CD4-positive, alpha-beta T cell (primary cell): Measurements from ENCODE around the gene CLCN1. TPM values are rescaled to one million over a fixed set of nuclear protein-coding genes. Genes with fewer than 3 reads are reported as not detected.
A peak's percentile ranks its signal among the peaks of the same experiment; 100 is the strongest.

ENCODE experiments used
- ATAC-seq: fragments of 200-7000 bp; cut with Tn5 transposase; one replicate; pipeline ENCODE4 v1.10.0; 2022; ENCODE audit warnings: mild to moderate bottlenecking; ENCODE audit not compliant: poor library complexity
- CTCF ChIA-PET: fragments of 350-600 bp; sonication (Branson Sonifier 250); formaldehyde crosslinking; loops from one replicate; lab custom pipeline; 2021; ENCODE audit warnings: antibody characterized with exemption, inconsistent platforms; lab: Charles Lee
- POLR2A ChIA-PET: fragments of 350-600 bp; sonication (Branson Sonifier 250); formaldehyde crosslinking; loops from one replicate; lab custom pipeline; 2021; ENCODE audit warnings: antibody characterized with exemption, inconsistent platforms; lab: Charles Lee
- DNase-seq, 14 experiments: peaks; one replicate each; pipeline ENCODE4 v3.0.0-alpha.2; 2013 to 2020; ENCODE audit warnings: mixed read lengths in 2 of 14
- H3K27ac ChIP-seq, 2 donors: one replicate each; pipeline versions ENCODE4 v1.5.1 to v1.7.0; 2013; ENCODE audit warnings: low read length in 2 of 2, low read depth in 1 of 2, mild to moderate bottlenecking in 1 of 2
- H3K27me3 ChIP-seq, 2 experiments: 1 replicate in 1 of 2; 2 replicates in 1 of 2; pipeline versions ENCODE4 v1.6.1 to v1.7.0; 2013; ENCODE audit warnings: low read length in 2 of 2, control low read depth in 1 of 2, mild to moderate bottlenecking in 1 of 2, moderate library complexity in 1 of 2; ENCODE audit not compliant: insufficient read depth in 2 of 2, control insufficient read depth in 1 of 2
- H3K36me3 ChIP-seq: one replicate; pipeline ENCODE4 v1.6.1; 2013; ENCODE audit warnings: low read length, control low read depth; ENCODE audit not compliant: insufficient read depth
- H3K4me1 ChIP-seq: one replicate; pipeline ENCODE4 v1.6.1; 2013; ENCODE audit warnings: low read length, control low read depth; ENCODE audit not compliant: insufficient read depth
- H3K4me3 ChIP-seq: one replicate; pipeline ENCODE4 v1.5.1; 2013; ENCODE audit warnings: mild to moderate bottlenecking, low read length, moderate library complexity
- H3K9me3 ChIP-seq, 2 experiments: 1 replicate in 1 of 2; 2 replicates in 1 of 2; pipeline versions ENCODE4 v1.6.1 to v1.7.0; 2013; ENCODE audit warnings: low read length in 2 of 2, mild to moderate bottlenecking in 2 of 2, control low read depth in 1 of 2, moderate library complexity in 1 of 2; ENCODE audit not compliant: control insufficient read depth in 1 of 2, insufficient read depth in 1 of 2
- H3K27ac Mint-ChIP-seq: one replicate; pipeline ENCODE4 v1.8.0; 2020; ENCODE audit warnings: mixed read lengths
- H3K27me3 Mint-ChIP-seq: one replicate; pipeline ENCODE4 v1.8.0; 2021; ENCODE audit warnings: mixed read lengths
- H3K36me3 Mint-ChIP-seq: one replicate; pipeline ENCODE4 v1.8.0; 2021; ENCODE audit warnings: low read depth, mixed read lengths
- H3K4me1 Mint-ChIP-seq: one replicate; pipeline ENCODE4 v1.8.0; 2021; ENCODE audit warnings: low read depth, mixed read lengths
- H3K4me3 Mint-ChIP-seq: one replicate; pipeline ENCODE4 v1.8.0; 2020; ENCODE audit warnings: mild to moderate bottlenecking, mixed read lengths
- H3K9me3 Mint-ChIP-seq: one replicate; pipeline ENCODE4 v1.8.0; 2020; ENCODE audit warnings: mixed read lengths
- intact Hi-C, 2 experiments: fragments of 100-400 bp; cut with DNase I in 1 of 2; cut with micrococcal nuclease in 1 of 2; formaldehyde crosslinking; loops; one replicate each; pipeline versions ENCODE4 v1.15.1 to v1.9.0; 2023 to 2025; cut with DNase I, micrococcal nuclease
- total RNA-seq, 174 experiments: library from RNA in 2 of 174; stranded (reverse) in 2 of 174; gene quantifications; one replicate each; pipeline ENCODE4 v1.2.3 and lab custom pipeline; 2021 to 2026
- TF ChIP-seq, protein P1 (sequence below): fragments of 200-600 bp; IDR thresholded peaks from one replicate; pipeline ENCODE4 v1.8.0; 2022; ENCODE audit warnings: antibody characterized with exemption, mild to moderate bottlenecking

Gene CLCN1
- total RNA-seq, 2 experiments from 2014 or later, result not detected

- Histone ChIP-seq H3K36me3 (peaks cover 32% of the 10 kb centered on the region), H3K27me3 (no peaks in the 10 kb centered on the region), H3K4me3 (peak overlapping the region; percentile 13), H3K4me1 (peaks cover 72% of the 10 kb centered on the region), H3K27ac (peak overlapping the region; percentile 22 to 68), H3K9me3 (no peaks in the 10 kb centered on the region)
- DNase-seq (peak in 1 of 14 experiments; percentile 31), ATAC-seq (no peak)
- Mint-ChIP-seq H3K9me3 (no peaks in the 10 kb centered on the region), H3K36me3 (peaks cover 27% of the 10 kb centered on the region), H3K27ac (no peak overlapping the region), H3K27me3 (no peaks in the 10 kb centered on the region), H3K4me3 (no peak overlapping the region), H3K4me1 (peaks cover 10% of the 10 kb centered on the region)
- ChIA-PET POLR2A (interaction anchor here (1.0 to 2.9 kb wide), 11 partner anchors 8 to 599 kb away, joined by 3 to 30 read pairs (median 4); partner anchors contain the start of genes EPHA1 and TCAF1), CTCF (interaction anchor here (1.2 to 2.1 kb wide), 7 partner anchors 19 to 144 kb away, joined by 3 to 6 read pairs (median 4); no protein-coding TSS in a partner anchor)
- intact Hi-C loops, result loop anchor here (5.0 to 10.0 kb wide), 2 partner anchors 530 to 578 kb away; partner anchors contain the start of gene EPHB6 (in 1 of the 2)
- TF ChIP-seq, protein P1, sequence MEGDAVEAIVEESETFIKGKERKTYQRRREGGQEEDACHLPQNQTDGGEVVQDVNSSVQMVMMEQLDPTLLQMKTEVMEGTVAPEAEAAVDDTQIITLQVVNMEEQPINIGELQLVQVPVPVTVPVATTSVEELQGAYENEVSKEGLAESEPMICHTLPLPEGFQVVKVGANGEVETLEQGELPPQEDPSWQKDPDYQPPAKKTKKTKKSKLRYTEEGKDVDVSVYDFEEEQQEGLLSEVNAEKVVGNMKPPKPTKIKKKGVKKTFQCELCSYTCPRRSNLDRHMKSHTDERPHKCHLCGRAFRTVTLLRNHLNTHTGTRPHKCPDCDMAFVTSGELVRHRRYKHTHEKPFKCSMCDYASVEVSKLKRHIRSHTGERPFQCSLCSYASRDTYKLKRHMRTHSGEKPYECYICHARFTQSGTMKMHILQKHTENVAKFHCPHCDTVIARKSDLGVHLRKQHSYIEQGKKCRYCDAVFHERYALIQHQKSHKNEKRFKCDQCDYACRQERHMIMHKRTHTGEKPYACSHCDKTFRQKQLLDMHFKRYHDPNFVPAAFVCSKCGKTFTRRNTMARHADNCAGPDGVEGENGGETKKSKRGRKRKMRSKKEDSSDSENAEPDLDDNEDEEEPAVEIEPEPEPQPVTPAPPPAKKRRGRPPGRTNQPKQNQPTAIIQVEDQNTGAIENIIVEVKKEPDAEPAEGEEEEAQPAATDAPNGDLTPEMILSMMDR, result no peak
Observed at GRCh38 chr7:143384661-143385631, 69.0 kb downstream of the CLCN1 start.

DNA sequence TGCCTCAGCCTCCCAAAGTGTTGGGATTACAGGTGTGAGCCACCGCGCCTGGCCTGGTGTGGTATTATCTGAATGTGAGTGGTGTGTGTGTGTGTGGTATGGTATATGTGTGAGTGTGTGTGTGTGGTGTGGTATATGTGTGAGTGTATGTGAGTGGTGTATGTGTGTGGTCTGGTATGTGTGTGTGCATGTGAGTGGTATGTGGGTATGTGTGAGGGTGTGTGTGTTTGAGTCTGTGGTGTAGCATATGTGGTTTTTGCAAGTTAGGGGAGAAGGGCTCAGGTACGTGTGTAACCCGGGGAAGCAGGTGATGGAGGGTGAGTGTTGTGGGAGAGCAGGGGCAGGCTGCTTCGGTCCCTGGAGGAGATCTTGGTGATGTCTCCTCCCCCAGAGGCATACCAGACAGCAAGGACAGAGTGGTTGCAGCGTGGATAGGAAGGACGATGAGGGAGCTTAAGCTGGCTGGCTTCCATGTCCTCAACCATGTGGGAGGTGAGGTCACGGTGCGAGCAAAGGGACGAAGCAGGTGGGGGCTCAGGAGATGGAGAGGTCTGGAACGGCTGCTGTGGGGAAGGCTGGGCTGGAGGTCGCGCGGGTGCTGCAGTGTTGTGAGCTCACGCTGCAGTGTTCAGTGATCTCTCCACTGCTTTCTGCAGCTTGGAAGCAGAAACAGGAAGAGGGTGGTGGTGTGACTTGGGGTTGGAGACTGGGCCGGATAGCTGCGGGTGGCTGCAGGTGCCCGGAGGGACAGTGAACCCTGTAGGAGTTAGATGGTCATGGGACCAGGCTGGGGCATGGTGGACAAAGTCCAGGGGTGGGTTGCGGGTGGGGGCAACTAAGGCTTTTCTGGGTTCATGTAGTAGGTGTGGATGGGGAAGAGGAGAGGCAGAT is 70.2 kb downstream of the CLCN1 start:
- H3K4me3 ChIP-seq, result peak overlapping the region; percentile 40
- intact Hi-C loops, result loop anchor here in 1 of 2 experiments (10.0 kb wide), 1 partner anchor 531 kb away; the partner anchor contains the start of gene EPHB6
- H3K27me3 ChIP-seq, result no peaks in the 10 kb centered on the region
- Mint-ChIP-seq H3K27me3 (no peaks in the 10 kb centered on the region), H3K9me3 (no peaks in the 10 kb centered on the region), H3K4me3 (no peak overlapping the region), H3K36me3 (peaks cover 34% of the 10 kb centered on the region), H3K4me1 (peaks cover 10% of the 10 kb centered on the region), H3K27ac (no peak overlapping the region)
- ATAC-seq (peak; percentile 67), DNase-seq (peak in 7 of 14 experiments; percentile 34 to 77 (median 60))
- H3K36me3 ChIP-seq, result peaks cover 43% of the 10 kb centered on the region
- H3K27ac ChIP-seq, result peak overlapping the region; percentile 47 to 68
- ChIA-PET CTCF (no interaction called here), POLR2A (interaction anchor here (0.6 to 2.8 kb wide), 13 partner anchors 9 to 578 kb away, joined by 3 to 16 read pairs (median 4); partner anchors contain the start of genes CASP2 and EPHA1)
- H3K9me3 ChIP-seq, result no peaks in the 10 kb centered on the region
- TF ChIP-seq, protein P1, result no peak
- peaks cover 70% of the 10 kb centered on the region for H3K4me1 ChIP-seq
